Upper lobe of right lung (tissue), 1 donor: ENCODE data around the gene ASIC3. TPM values are rescaled to one million over a fixed set of nuclear protein-coding genes. Genes with fewer than 3 reads are reported as not detected.

Source experiments
- ATAC-seq: fragments of 200-7000 bp; cut with Tn5 transposase; one replicate; pipeline ENCODE4 v1.9.1; 2020; ENCODE audit warnings: mild to moderate bottlenecking, moderate library complexity
- DNase-seq: peaks from one replicate; pipeline ENCODE4 v3.0.0-alpha.2; 2020
- H3K27ac ChIP-seq: fragments of 200-600 bp; one replicate; pipeline ENCODE4 v1.8.0; 2022
- H3K27me3 ChIP-seq: fragments of 200-600 bp; one replicate; pipeline ENCODE4 v1.8.0; 2022; ENCODE audit warnings: mild to moderate bottlenecking
- H3K36me3 ChIP-seq: fragments of 200-600 bp; one replicate; pipeline ENCODE4 v1.8.0; 2022
- H3K4me1 ChIP-seq: fragments of 200-600 bp; one replicate; pipeline ENCODE4 v1.8.0; 2022
- H3K4me3 ChIP-seq: fragments of 200-600 bp; one replicate; pipeline ENCODE4 v1.8.0; 2022; ENCODE audit warnings: mild to moderate bottlenecking
- H3K9me3 ChIP-seq: fragments of 200-600 bp; one replicate; pipeline ENCODE4 v1.8.0; 2022
- CTCF ChIP-seq: fragments of 200-600 bp; IDR thresholded peaks from one replicate; pipeline ENCODE4 v1.8.0; 2022; ENCODE audit warnings: antibody characterized with exemption
- intact Hi-C: fragments of 100-400 bp; cut with DNase I; formaldehyde crosslinking; loops from one replicate; pipeline ENCODE4 v1.11.0; 2022
- total RNA-seq: library from RNA; stranded (reverse); fragmentation: NEBNext Ultra II Directional; extraction: Animal tissue kit (Norgen Biotek cat#: 25700); gene quantifications from one replicate; pipeline ENCODE4 v1.2.1, GENCODE V29; 2021
- donor health status: DM: no; HTN: yes; CAD: no; lungs with severe emphysema.

ASIC3 gene
- total RNA-seq, 1 donor from 2014 or later, result 2.6 TPM

- Histone ChIP-seq H3K4me3 (peak overlapping the region; percentile 88), H3K27ac (peak overlapping the region; percentile 84), H3K4me1 (peaks cover 50% of the 10 kb centered on the region), H3K9me3 (no peaks in the 10 kb centered on the region), H3K27me3 (no peaks in the 10 kb centered on the region), H3K36me3 (peaks cover 9% of the 10 kb centered on the region)
- no peak for TF ChIP-seq CTCF
- ATAC-seq, result no peak
- intact Hi-C loops, result no loop called here
- no peak for DNase-seq
Measured at GRCh38 chr7:151089893-151090730, 41.8 kb downstream of the ASIC3 start.

- no peak for ATAC-seq
- Histone ChIP-seq H3K4me1 (peaks cover 43% of the 10 kb centered on the region), H3K27ac (no peak overlapping the region), H3K9me3 (no peaks in the 10 kb centered on the region), H3K27me3 (no peaks in the 10 kb centered on the region), H3K4me3 (no peak overlapping the region), H3K36me3 (peaks cover 9% of the 10 kb centered on the region)
- TF ChIP-seq CTCF, result no peak
- intact Hi-C loops, result no loop called here
- no peak for DNase-seq
Measured at GRCh38 chr7:151091003-151091402, 42.7 kb downstream of the ASIC3 start.

- peak; percentile 54 for TF ChIP-seq CTCF
- peaks cover 43% of the 10 kb centered on the region for H3K4me1 ChIP-seq
- DNase-seq, result no peak
- H3K27ac ChIP-seq, result no peak overlapping the region
- ATAC-seq, result peak; percentile 30
- H3K27me3 ChIP-seq, result no peaks in the 10 kb centered on the region
- intact Hi-C loops, result no loop called here
- H3K9me3 ChIP-seq, result no peaks in the 10 kb centered on the region
- peaks cover 9% of the 10 kb centered on the region for H3K36me3 ChIP-seq
- H3K4me3 ChIP-seq, result no peak overlapping the region
Measured at GRCh38 chr7:151091431-151091830, 43.1 kb downstream of the ASIC3 start.

GRCh38 chr7:151091988-151092387, 43.7 kb downstream of the ASIC3 start:
- Histone ChIP-seq H3K27ac (no peak overlapping the region), H3K36me3 (peaks cover 9% of the 10 kb centered on the region), H3K4me3 (no peak overlapping the region), H3K27me3 (no peaks in the 10 kb centered on the region), H3K9me3 (no peaks in the 10 kb centered on the region), H3K4me1 (peaks cover 43% of the 10 kb centered on the region)
- no peak for TF ChIP-seq CTCF
- intact Hi-C loops, result no loop called here
- DNase-seq (no peak), ATAC-seq (no peak)

GRCh38 chr7:151093748-151094147, 45.4 kb downstream of the ASIC3 start:
- peaks cover 30% of the 10 kb centered on the region for H3K4me1 ChIP-seq
- no peaks in the 10 kb centered on the region for H3K9me3 ChIP-seq
- no peak overlapping the region for H3K27ac ChIP-seq
- H3K27me3 ChIP-seq, result no peaks in the 10 kb centered on the region
- ATAC-seq, result no peak
- no peak for DNase-seq
- peaks cover 9% of the 10 kb centered on the region for H3K36me3 ChIP-seq
- H3K4me3 ChIP-seq, result no peak overlapping the region
- TF ChIP-seq CTCF, result no peak
- intact Hi-C loops, result no loop called here
